Activated CD8-positive, alpha-beta memory T cell treated with anti-CD3 and anti-CD28 coated beads for 1 hour (primary cell): ENCODE results near the gene NUMBL.
"Not testable (repeated sequence)": the region's sequence is repeated elsewhere in the genome, so short reads cannot be mapped to it uniquely, and the experiment has no call there.

Experiments
- DNase-seq, 2 donors: peaks; one replicate each; pipeline ENCODE4 v3.0.0-alpha.2; 2020; ENCODE audit warnings: low read depth in 1 of 2; ENCODE audit errors: extremely low read depth in 1 of 2

NUMBL gene

GRCh38 chr19:40690050-40690692 lies at the start of gene NUMBL:
TSS of gene NUMBL (minus strand) at chr19:40690651. CDS start at chr19:40690483, 168 bp downstream.
- no peak for DNase-seq

DNA sequence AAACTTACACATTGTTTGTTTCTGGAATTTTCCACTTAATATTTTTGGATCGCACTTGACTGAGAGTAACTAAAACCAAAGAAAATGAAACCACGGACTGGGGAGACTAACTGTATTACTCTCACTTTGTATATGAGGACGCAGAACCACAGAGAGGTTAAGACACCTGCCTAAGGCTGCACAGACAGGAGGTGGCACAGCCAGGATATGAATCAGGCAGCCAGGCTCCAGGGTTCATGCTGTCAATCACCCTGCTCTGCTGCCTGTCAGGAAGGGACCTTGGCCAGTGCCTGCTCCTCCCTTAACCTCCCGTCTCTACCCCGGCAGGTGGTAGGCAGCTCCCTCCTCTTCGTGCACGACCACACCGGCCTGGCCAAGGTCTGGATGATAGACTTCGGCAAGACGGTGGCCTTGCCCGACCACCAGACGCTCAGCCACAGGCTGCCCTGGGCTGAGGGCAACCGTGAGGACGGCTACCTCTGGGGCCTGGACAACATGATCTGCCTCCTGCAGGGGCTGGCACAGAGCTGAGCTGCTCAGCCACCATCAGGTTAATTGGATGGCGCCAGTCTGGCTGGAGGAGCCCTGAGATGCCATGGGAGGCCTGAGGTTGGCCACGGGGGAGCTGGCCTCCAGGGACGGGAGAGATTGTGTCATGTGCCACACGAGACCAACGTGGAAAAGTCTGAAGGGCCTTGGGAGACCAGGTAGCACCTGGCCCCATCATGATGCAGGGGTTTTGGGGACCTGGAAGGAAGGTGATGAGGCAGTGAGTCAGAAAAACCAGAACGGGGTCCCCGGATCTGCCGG lies 48.8 kb upstream of the NUMBL start:
- no peak for DNase-seq

DNA sequence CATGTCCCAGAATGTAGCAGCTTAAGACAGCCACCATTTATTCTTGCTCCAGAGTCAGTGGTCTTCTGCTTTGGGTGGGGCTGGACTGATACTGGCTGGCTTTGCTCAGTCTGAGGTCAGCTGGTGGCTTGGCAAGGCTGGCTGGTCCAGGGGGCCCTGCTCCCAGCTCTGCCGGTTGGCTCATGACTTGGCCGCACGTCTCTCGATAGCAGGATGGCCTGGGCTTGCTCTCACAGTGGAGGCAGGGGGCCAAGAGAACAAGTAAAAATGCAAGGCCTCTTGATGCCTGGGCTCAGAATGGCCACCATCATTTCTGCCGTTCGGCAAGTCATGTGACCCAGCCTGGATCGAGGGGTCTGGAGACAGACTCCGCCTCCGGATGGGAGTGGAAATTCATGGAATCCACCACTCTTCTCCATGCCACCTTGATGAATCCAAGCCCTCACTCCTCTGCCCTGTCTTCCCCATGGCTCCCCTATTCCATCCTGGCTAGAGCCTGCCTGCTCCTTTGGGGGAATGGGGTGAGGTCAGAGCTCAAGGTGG lies 46.7 kb upstream of the NUMBL start:
- no peak for DNase-seq

GRCh38 chr19:40736661-40737060 lies 46.2 kb upstream of the NUMBL start:
- no peak for DNase-seq

GRCh38 chr19:40735013-40735771 lies 44.7 kb upstream of the NUMBL start:
- no peak for DNase-seq

DNA sequence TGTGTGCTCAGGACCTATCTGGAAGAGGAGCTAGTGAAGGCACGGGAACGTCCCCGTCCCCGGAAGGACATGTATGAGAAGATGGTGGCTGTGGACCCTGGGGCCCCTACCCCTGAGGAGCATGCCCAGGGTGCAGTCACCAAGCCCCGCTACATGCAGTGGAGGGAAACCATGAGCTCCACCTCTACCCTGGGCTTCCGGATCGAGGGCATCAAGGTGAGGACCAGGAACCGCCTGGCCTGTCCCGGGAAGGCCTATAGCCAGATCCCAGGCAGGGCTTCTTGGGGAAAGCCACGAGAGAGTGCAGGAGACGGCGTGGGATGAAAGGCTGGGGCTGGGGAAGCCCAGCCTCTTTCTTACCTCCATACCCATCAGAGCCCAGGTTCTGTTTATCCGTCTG lies 42.7 kb upstream of the NUMBL start:
- DNase-seq: no peak

DNA sequence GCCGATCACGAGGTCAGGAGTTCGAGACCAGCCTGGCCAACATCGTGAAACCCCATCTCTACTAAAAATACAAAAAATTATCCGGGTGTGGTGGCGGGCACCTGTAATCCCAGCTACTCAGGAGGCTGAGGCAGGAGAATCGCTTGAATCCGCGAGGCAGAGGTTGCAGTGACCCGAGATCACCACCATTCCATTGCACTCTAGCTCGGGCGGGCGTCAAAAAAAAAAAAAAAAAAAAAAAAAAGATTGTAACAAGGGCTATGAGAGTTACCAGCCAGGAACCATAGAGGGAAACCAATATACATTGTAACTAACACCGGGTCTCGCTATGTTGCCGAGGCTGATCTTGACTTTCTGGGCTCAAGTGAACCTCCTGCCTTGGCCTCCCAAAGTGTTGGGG lies 41.9 kb upstream of the NUMBL start:
- not testable (repeated sequence) for DNase-seq

- DNase-seq: not testable (repeated sequence)
Observed at GRCh38 chr19:40730065-40730464, 39.6 kb upstream of the NUMBL start.

DNA sequence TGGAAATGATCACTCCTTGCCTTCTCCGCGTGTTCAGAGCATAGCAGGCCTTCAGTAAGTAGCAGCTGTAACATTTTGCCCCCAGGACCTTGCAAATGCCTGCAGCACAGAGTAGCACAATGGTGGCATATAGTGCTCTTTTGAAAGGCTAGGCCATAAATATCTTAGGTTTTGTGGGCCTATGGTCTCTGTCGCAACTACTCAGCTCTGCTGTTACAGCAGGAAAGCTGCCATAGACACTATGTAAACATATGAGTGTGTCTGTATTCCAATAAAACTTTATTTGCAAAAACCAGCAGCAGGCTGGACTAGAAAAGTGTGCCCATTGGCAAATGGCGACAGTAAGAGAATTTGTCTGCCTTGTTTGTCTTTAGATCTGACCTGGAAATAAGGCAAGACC lies 35.8 kb upstream of the NUMBL start:
- no peak for DNase-seq

GRCh38 chr19:40724855-40725254 lies 34.4 kb upstream of the NUMBL start:
- no peak for DNase-seq

- DNase-seq: no peak
Observed at GRCh38 chr19:40724315-40724714, 33.9 kb upstream of the NUMBL start.

- no peak for DNase-seq
Observed at GRCh38 chr19:40723661-40724254, 33.3 kb upstream of the NUMBL start.

- DNase-seq: no peak
Observed at GRCh38 chr19:40721936-40722661, 31.6 kb upstream of the NUMBL start.

- DNase-seq: no peak
Observed at GRCh38 chr19:40721140-40721486, 30.7 kb upstream of the NUMBL start.

DNA sequence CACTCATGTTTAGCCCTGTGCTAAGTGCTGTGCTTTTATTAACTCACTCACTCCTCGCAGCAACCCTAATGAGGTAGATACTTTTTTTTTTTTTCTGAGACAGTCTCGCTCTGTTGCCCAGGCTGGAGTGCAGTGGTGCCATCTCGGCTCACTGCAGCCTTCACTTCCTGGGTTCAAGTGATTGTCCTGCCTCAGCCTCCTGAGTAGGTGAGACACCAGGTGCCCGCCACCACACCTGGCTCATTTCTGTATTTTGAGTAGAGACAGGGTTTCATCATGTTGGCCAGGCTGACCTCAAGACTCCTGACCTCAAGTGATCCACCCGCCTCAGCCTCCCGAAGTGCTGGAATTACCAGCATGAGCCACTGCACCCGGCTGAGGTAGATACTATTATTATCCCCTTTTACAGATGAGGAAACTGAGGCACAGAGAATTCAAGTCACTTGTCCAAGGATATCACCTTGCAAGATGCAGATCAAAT lies 29.0 kb upstream of the NUMBL start:
- DNase-seq: no peak

DNA sequence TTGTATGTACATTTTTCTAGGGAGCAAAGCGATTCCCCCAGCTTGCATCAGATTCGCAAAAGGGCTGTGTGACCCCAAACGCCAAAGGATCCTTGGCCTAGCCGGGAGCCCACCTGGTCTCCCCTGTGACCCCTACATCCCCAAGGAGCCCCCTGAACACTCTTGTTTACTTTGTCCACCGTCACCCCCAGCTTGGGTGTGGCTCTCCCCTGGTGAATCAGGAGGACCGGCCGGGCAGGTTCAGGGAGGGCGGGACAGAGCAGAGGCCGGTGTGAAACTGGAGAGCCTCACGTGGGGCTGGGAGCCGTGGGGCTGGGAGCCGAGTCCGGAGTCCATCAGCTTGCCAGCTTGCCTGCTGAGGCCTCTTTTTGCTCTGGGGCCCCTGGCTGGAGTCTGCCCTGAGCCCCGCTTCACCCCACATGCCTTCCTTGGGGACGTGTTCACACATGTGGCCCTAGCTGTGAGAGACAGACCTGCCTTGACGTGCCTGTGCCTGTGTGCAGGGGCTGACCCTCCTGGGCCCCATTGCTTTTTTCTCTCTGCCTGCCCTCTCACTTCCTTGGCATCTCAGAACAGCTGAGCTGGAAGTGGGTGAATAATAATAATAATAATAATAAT lies 28.4 kb upstream of the NUMBL start:
- no peak for DNase-seq

DNA sequence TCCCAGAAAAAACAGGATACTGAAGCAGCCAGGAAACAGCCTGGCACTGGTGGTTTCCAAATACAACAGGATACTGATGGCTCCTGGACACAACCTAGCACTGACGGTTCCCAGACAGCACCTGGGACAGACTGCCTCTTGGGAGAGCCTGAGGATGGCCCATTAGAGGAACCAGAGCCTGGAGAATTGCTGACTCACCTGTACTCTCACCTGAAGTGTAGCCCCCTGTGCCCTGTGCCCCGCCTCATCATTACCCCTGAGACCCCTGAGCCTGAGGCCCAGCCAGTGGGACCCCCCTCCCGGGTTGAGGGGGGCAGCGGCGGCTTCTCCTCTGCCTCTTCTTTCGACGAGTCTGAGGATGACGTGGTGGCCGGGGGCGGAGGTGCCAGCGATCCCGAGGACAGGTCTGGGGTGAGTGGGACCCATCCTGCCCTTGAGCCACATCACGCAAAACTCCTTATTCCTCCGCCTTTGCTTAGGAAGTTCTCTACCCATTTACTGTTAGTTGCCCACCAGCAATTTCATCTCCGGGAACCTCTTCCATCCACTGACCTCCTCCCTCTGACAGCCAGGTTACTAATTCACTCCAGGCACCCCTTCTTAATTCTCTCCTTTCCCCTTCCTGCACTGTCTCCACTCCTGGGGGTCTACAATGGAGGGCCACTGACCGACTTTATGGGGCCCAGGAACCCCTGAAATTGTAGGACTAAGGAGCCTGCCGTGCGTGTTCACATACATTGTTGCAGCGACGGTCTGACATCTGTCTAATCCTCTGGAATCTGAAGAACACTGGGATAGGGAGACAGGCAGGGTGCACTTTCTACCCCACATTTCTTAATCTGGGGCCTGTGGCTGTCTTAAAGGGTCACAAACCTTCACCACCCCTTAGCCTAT lies 27.7 kb upstream of the NUMBL start:
- DNase-seq: no peak

DNA sequence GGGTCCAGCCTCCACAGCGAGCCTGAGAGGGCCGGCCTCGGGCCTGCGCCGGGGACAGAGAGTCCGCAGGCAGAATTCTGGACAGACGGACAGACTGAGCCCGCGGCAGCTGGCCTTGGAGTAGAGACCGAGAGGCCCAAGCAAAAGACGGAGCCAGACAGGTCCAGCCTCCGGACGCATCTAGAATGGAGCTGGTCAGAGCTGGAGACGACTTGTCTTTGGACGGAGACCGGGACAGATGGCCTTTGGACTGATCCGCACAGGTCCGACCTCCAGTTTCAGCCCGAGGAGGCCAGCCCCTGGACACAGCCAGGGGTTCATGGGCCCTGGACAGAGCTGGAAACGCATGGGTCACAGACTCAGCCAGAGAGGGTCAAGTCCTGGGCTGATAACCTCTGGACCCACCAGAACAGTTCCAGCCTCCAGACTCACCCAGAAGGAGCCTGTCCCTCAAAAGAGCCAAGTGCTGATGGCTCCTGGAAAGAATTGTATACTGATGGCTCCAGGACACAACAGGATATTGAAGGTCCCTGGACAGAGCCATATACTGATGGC lies 27.0 kb upstream of the NUMBL start:
- DNase-seq: no peak
